ENCODE data around the gene ATL2. TPM values are rescaled to one million over a fixed set of nuclear protein-coding genes. Genes with fewer than 3 reads are reported as not detected.

The ATL2 gene
- total RNA-seq, 1 experiment from 2014 or later, result 66.7 TPM

GRCh38 chr2:38260972-38261371, 116.1 kb downstream of the ATL2 start:
- H3K9me3 Mint-ChIP-seq, result no peaks in the 10 kb centered on the region
- H4K20me1 ChIP-seq (ENCODE audit: control insufficient read depth, insufficient read depth, insufficient read length), result no peaks in the 10 kb centered on the region
- no peak overlapping the region for H2AFZ ChIP-seq (ENCODE audit: low read length)

More at GRCh38 chr2:38260972-38261371, 116.1 kb downstream of the ATL2 start:
- Histone ChIP-seq H2BK15ac (ENCODE audit: low read depth, low read length) (no peak overlapping the region), H3K79me2 (ENCODE audit: insufficient read depth, low read length) (no peaks in the 10 kb centered on the region), H4K91ac (ENCODE audit: insufficient read length, low read depth, low read length) (no peak overlapping the region), H3K9me3 (ENCODE audit: control insufficient read depth, low read depth, low read length) (no peaks in the 10 kb centered on the region), H3K23me2 (ENCODE audit: insufficient read length, low read depth, low read length, poor library complexity, severe bottlenecking) (no peaks in the 10 kb centered on the region), H2BK5ac (ENCODE audit: insufficient read length, low read length) (no peak overlapping the region), H3K14ac (ENCODE audit: insufficient read depth, low read length) (no peak overlapping the region), H3K56ac (ENCODE audit: insufficient read length, low read depth, low read length) (no peak overlapping the region), H2BK120ac (ENCODE audit: low read depth, low read length, poor library complexity, severe bottlenecking) (no peak overlapping the region), H2BK20ac (ENCODE audit: low read depth, low read length, poor library complexity, severe bottlenecking) (no peak overlapping the region), H3T11ph (ENCODE audit: low read length) (no peak overlapping the region), H4K8ac (replicated peaks; ENCODE audit: insufficient read length, low read depth, low read length) (no peak overlapping the region), H2BK12ac (ENCODE audit: insufficient read length, low read depth, low read length) (no peak overlapping the region), H2AK5ac (ENCODE audit: insufficient read length, low read length) (no peak overlapping the region), H3K9ac (ENCODE audit: extremely low read depth, insufficient read length, low read length) (no peak overlapping the region), H3K4me2 (ENCODE audit: insufficient read depth, insufficient read length, low read length) (no peak overlapping the region), H3K4ac (ENCODE audit: low read depth, low read length) (no peak overlapping the region), H3K79me1 (ENCODE audit: insufficient read depth, low read depth, low read length, poor library complexity, severe bottlenecking) (no peaks in the 10 kb centered on the region), H3K27ac (ENCODE audit: insufficient read length, low read depth, low read length) (no peak overlapping the region), H3K23ac (ENCODE audit: insufficient read length, low read depth, low read length) (no peak overlapping the region), H3K18ac (ENCODE audit: insufficient read length, low read depth, low read length) (no peak overlapping the region), H3K4me1 (ENCODE audit: insufficient read depth, low read length) (no peaks in the 10 kb centered on the region), H4K5ac (ENCODE audit: insufficient read length, low read depth, low read length) (no peak overlapping the region), H3K27me3 (ENCODE audit: insufficient read depth, low read length) (no peaks in the 10 kb centered on the region)
- H3K4me1 Mint-ChIP-seq, result peaks cover 11 to 13% of the 10 kb centered on the region in 2 experiments
- peaks cover 12% of the 10 kb centered on the region for H3K27me3 Mint-ChIP-seq (ENCODE audit: low read depth)
- TF ChIP-seq CTCF (conservative IDR thresholded peaks at IDR 0.05), result no peak
- no peak overlapping the region for H3K4me3 Mint-ChIP-seq
- no peak overlapping the region for H3K27ac Mint-ChIP-seq
- no peaks in the 10 kb centered on the region for H3K36me3 Mint-ChIP-seq (ENCODE audit: insufficient read depth in 1 of 3, low read depth in 3 of 3)
- no CpG with 5 or more reads among the region's 2 CpGs for WGBS (ENCODE audit: extremely low coverage, insufficient read length, low lambda C conversion rate)
- DNase-seq, result no peak

Data from H9 (cell line).